ENCODE data around the gene PSMB11. TPM values are rescaled to one million over a fixed set of nuclear protein-coding genes. Genes with fewer than 3 reads are reported as not detected.
A peak's percentile ranks its signal among the peaks of the same experiment; 100 is the strongest.

The PSMB11 gene
- total RNA-seq, 4 donors from 2014 or later, result not detected

GRCh38 chr14:23060536-23061260 lies 18.7 kb downstream of the PSMB11 start:
- in situ Hi-C loops (cut with MboI; ENCODE audit: low sequenced_read_pairs in 4 of 4) (loop anchor here in 2 of 4 donors (5.0 kb wide), 1 partner anchor 68 kb away; no protein-coding TSS in a partner anchor), intact Hi-C loops (cut with DNase I; ENCODE audit: low total_unique reads) (no loop called here)
- ATAC-seq, result no peak
- Histone ChIP-seq H3K4me3 (no peak overlapping the region), H3K9me3 (no peaks in the 10 kb centered on the region), H3K36me3 (peaks cover 3 to 71% of the 10 kb centered on the region in 2 donors), H3K27me3 (no peaks in the 10 kb centered on the region), H3K4me1 (peaks cover 3 to 15% of the 10 kb centered on the region in 2 donors), H3K27ac (no peak overlapping the region)
- no peak for TF ChIP-seq POLR2A (IDR thresholded peaks at IDR 0.05)
- TF ChIP-seq CTCF (IDR thresholded peaks at IDR 0.05 in 4 of 5, conservative IDR thresholded peaks at IDR 0.05 in 1 of 5), result no peak
- no peak for DNase-seq

DNA sequence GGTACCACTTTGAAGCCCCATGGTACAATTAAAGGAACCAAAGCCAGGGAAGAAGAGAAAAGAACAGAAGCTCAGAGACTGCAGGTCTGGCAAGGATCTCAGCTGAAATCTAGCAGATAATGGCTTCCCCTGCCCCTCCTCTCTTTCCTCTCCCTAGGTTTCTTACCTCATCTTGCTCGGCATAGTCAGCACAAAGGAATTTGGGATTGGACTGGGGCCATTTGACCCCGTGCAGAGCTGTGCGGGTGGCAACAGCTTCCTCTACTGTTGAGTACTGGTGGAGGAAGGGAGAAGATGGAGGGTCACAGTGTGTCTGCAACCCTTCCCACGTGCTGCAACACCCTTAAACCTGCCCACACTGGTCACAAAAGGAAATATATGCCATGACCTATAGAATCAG lies 20.0 kb downstream of the PSMB11 start:
- no peak for TF ChIP-seq POLR2A (IDR thresholded peaks at IDR 0.05)
- no peak for TF ChIP-seq CTCF (IDR thresholded peaks at IDR 0.05 in 4 of 5, conservative IDR thresholded peaks at IDR 0.05 in 1 of 5)
- ATAC-seq (peak in 1 of 2 donors; percentile 75), DNase-seq (peak in 1 of 2 donors; percentile 83)
- H3K36me3 ChIP-seq, result peaks cover 3 to 83% of the 10 kb centered on the region in 2 donors
- intact Hi-C loops (cut with DNase I; ENCODE audit: low total_unique reads), result no loop called here
- no peaks in the 10 kb centered on the region for H3K27me3 ChIP-seq
- in situ Hi-C loops (cut with MboI; ENCODE audit: low sequenced_read_pairs in 4 of 4), result loop anchor here in 2 of 4 donors (5.0 kb wide), 1 partner anchor 70 kb away; no protein-coding TSS in a partner anchor
- H3K9me3 ChIP-seq, result no peaks in the 10 kb centered on the region
- H3K27ac ChIP-seq, result peak overlapping the region; percentile 11 to 57 (median 32)
- H3K4me1 ChIP-seq, result peaks cover 3 to 8% of the 10 kb centered on the region in 2 donors
- H3K4me3 ChIP-seq, result no peak overlapping the region

- no peak for TF ChIP-seq POLR2A (IDR thresholded peaks at IDR 0.05)
- no peak for TF ChIP-seq CTCF (IDR thresholded peaks at IDR 0.05 in 4 of 5, conservative IDR thresholded peaks at IDR 0.05 in 1 of 5)
- no peaks in the 10 kb centered on the region for H3K9me3 ChIP-seq
- intact Hi-C loops (cut with DNase I; ENCODE audit: low total_unique reads) (no loop called here), in situ Hi-C loops (cut with MboI; ENCODE audit: low sequenced_read_pairs in 4 of 4) (loop anchor here in 2 of 4 donors (5.0 kb wide), 1 partner anchor 71 kb away; no protein-coding TSS in a partner anchor)
- H3K36me3 ChIP-seq, result peaks cover 3 to 98% of the 10 kb centered on the region in 2 donors
- peaks cover 0 to 11% of the 10 kb centered on the region in 2 donors for H3K4me1 ChIP-seq
- ATAC-seq (no peak), DNase-seq (no peak)
- H3K27me3 ChIP-seq, result no peaks in the 10 kb centered on the region
- H3K27ac ChIP-seq, result no peak overlapping the region
- H3K4me3 ChIP-seq, result no peak overlapping the region
These were observed 21.6 kb downstream of the PSMB11 start for GRCh38 chr14:23063601-23064000.

DNA sequence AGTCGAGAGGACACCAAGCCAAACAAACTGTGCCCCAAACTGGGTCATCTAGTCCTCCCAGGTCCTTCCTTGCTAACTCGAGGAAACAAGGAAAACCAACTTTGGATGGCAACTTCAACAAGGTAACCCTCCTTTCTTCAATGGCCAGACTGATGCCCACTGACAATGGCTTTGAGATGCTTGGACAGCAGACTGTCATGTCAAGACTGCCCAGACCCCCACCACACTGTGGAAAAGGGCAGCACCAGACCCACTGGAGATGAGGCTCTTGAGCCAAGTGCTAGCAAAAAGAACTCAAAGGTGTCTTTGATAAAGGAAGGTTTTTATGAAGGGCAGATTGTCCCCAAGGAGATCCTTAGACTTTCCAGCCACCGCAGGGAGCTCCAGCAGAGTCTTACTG lies 24.4 kb downstream of the PSMB11 start:
- ATAC-seq, result no peak
- in situ Hi-C loops (cut with MboI; ENCODE audit: low sequenced_read_pairs in 4 of 4), result no loop called here

More for the DNA sequence above, 24.4 kb downstream of the PSMB11 start:
- Histone ChIP-seq H3K36me3 (peaks cover 3 to 72% of the 10 kb centered on the region in 2 donors), H3K9me3 (no peaks in the 10 kb centered on the region), H3K27ac (peak overlapping the region in 1 of 4 donors; percentile 35), H3K27me3 (no peaks in the 10 kb centered on the region), H3K4me3 (no peak overlapping the region), H3K4me1 (peaks cover 11 to 25% of the 10 kb centered on the region in 2 donors)
- TF ChIP-seq POLR2A (IDR thresholded peaks at IDR 0.05), result no peak
- no peak for TF ChIP-seq CTCF (IDR thresholded peaks at IDR 0.05 in 4 of 5, conservative IDR thresholded peaks at IDR 0.05 in 1 of 5)
- no peak for DNase-seq
- intact Hi-C loops (cut with DNase I; ENCODE audit: low total_unique reads), result no loop called here

All from gastrocnemius medialis (tissue), 4 donors.